Activated T-helper 1 cell treated with Interleukin-2 at 50 U/mL for 16 hours (primary cell): Measurements from ENCODE around the gene ORAI3.

Experiments
- DNase-seq: peaks from one replicate; pipeline ENCODE4 v3.0.0-alpha.2; 2020; ENCODE audit warnings: low read depth

The ORAI3 gene

GRCh38 chr16:30947859-30948666 lies 805 bp upstream of the ORAI3 start:
- no peak for DNase-seq

GRCh38 chr16:30949650-30950515 lies 1.0 kb downstream of the ORAI3 start:
- DNase-seq, result no peak

- DNase-seq, result no peak
These were observed 1.7 kb downstream of the ORAI3 start for GRCh38 chr16:30950516-30951065.

GRCh38 chr16:30951193-30951592 lies 2.3 kb downstream of the ORAI3 start:
- DNase-seq, result no peak

GRCh38 chr16:30951750-30952149 lies 2.9 kb downstream of the ORAI3 start:
- no peak for DNase-seq

GRCh38 chr16:30953111-30953510 lies 4.2 kb downstream of the ORAI3 start:
- DNase-seq, result no peak

- DNase-seq, result peak; percentile 43
These were observed 4.8 kb downstream of the ORAI3 start for GRCh38 chr16:30953511-30954124.

- no peak for DNase-seq
These were observed 6.1 kb downstream of the ORAI3 start for GRCh38 chr16:30954993-30955392.

- DNase-seq, result peak; percentile 76
These were observed 8.0 kb downstream of the ORAI3 start for GRCh38 chr16:30956601-30957455.

- DNase-seq, result peak; percentile 95
These were observed 8.7 kb downstream of the ORAI3 start, which contains the start of gene SETD1A for GRCh38 chr16:30957456-30958174. Gene SETD1A (plus strand): TSS chr16:30957754. CDS start chr16:30958732, 978 bp downstream.

GRCh38 chr16:30958175-30959079 lies 9.6 kb downstream of the ORAI3 start:
- DNase-seq, result no peak

GRCh38 chr16:30961384-30961783 lies 12.5 kb downstream of the ORAI3 start:
- no peak for DNase-seq

GRCh38 chr16:30963925-30964511 lies 15.2 kb downstream of the ORAI3 start:
- no peak for DNase-seq

- DNase-seq, result no peak
These were observed 15.8 kb downstream of the ORAI3 start for GRCh38 chr16:30964574-30965226.

- no peak for DNase-seq
These were observed 16.6 kb downstream of the ORAI3 start for GRCh38 chr16:30965436-30965835.

- DNase-seq, result no peak
These were observed 17.3 kb downstream of the ORAI3 start for GRCh38 chr16:30966033-30966619.

GRCh38 chr16:30967795-30968194 lies 18.9 kb downstream of the ORAI3 start:
- DNase-seq, result no peak

- DNase-seq, result no peak
These were observed 20.5 kb downstream of the ORAI3 start for GRCh38 chr16:30969246-30969842.
